Sigmoid colon (tissue), 4 donors: ENCODE data around the gene TRNT1.

Experiments
- CTCF ChIP-seq, 4 experiments: fragments of 450-650 bp in 3 of 4; fragments of 200-600 bp in 1 of 4; IDR thresholded peaks; one replicate each; pipeline ENCODE4 v1.5.1; 2016 to 2019; ENCODE audit warnings: antibody characterized with exemption in 4 of 4, mild to moderate bottlenecking in 3 of 4, moderate library complexity in 2 of 4
- POLR2A ChIP-seq, 2 donors: fragments of 450-650 bp; IDR thresholded peaks; one replicate each; pipeline ENCODE4 v1.6.1; 2016; ENCODE audit warnings: antibody characterized with exemption in 2 of 2, mild to moderate bottlenecking in 2 of 2, moderate library complexity in 2 of 2
- POLR2AphosphoS5 ChIP-seq, 4 donors: sonication (generic); formaldehyde crosslinking; IDR thresholded peaks; one replicate each; pipeline ENCODE4 v1.6.1; 2017; ENCODE audit warnings: antibody characterized with exemption in 4 of 4

GRCh38 chr3:3154879-3155610, 28.3 kb downstream of the TRNT1 start:
- TF ChIP-seq CTCF (IDR thresholded peaks at IDR 0.05) (no peak), POLR2A (IDR thresholded peaks at IDR 0.05) (no peak), POLR2AphosphoS5 (IDR thresholded peaks at IDR 0.05) (no peak)
